Left lung (tissue), 10 donors: ENCODE data around the gene NTRK1. TPM values are rescaled to one million over a fixed set of nuclear protein-coding genes. Genes with fewer than 3 reads are reported as not detected.

Source experiments
- ATAC-seq: fragments of 200-7000 bp; cut with Tn5 transposase; one replicate; pipeline ENCODE4 v1.9.1; 2020; ENCODE audit warnings: moderate library complexity
- DNase-seq, 4 donors: peaks; one replicate each; pipeline ENCODE4 v3.0.0-alpha.2; 2013 to 2020
- H3K27ac ChIP-seq, 2 donors: fragments of 200-600 bp; sonication (generic) in 1 of 2; one replicate each; pipeline versions ENCODE4 v1.5.0 to v1.8.0; 2020 to 2021
- H3K27me3 ChIP-seq, 2 donors: fragments of 200-600 bp; sonication (generic) in 1 of 2; one replicate each; pipeline versions ENCODE4 v1.5.0 to v1.8.0; 2020 to 2021
- H3K36me3 ChIP-seq, 2 donors: fragments of 200-600 bp; sonication (generic) in 1 of 2; one replicate each; pipeline versions ENCODE4 v1.5.0 to v1.8.0; 2020 to 2021
- H3K4me1 ChIP-seq, 2 donors: fragments of 200-600 bp; one replicate each; pipeline ENCODE4 v1.8.0; 2021
- H3K4me3 ChIP-seq, 2 donors: fragments of 200-600 bp; sonication (generic) in 1 of 2; one replicate each; pipeline versions ENCODE4 v1.5.0 to v1.8.0; 2020 to 2021; ENCODE audit warnings: mild to moderate bottlenecking in 1 of 2
- H3K9me3 ChIP-seq, 2 donors: fragments of 200-600 bp; sonication (generic) in 1 of 2; one replicate each; pipeline versions ENCODE4 v1.5.0 to v1.8.0; 2020 to 2021
- CTCF ChIP-seq, 2 donors: fragments of 200-600 bp; sonication (generic) in 1 of 2; IDR thresholded peaks; one replicate each; pipeline versions ENCODE4 v1.5.0 to v1.8.0; 2021; ENCODE audit warnings: antibody characterized with exemption in 2 of 2
- intact Hi-C, 2 donors: fragments of 100-400 bp; cut with DNase I; formaldehyde crosslinking; loops; one replicate each; pipeline versions ENCODE4 v1.11.2 to v1.14.2; 2022
- polyA plus RNA-seq, 6 donors: library from polyadenylated mRNA; unstranded; fragments of 120-200 nt; gene quantifications; one replicate each; pipeline ENCODE4 v1.2.1, GENCODE V29; 2013; ENCODE audit not compliant: insufficient read length in 6 of 6
- total RNA-seq, 2 donors: library from RNA; stranded (reverse); fragmentation: NEBNext Ultra II Directional; extraction: Animal tissue kit (Norgen Biotek cat#: 25700); gene quantifications; one replicate each; pipeline ENCODE4 v1.2.1, GENCODE V29; 2021
- donor health status: DM: no; HTN: yes; CAD: no.
- donor health status: DM: no; HTN: no; CAD: no.

NTRK1 gene
- total and polyA plus RNA-seq, 8 donors = 0.15 to 0.97 (median 0.34) TPM; not detected in 1

- intact Hi-C loops = no loop called here
- DNase-seq (no peak), ATAC-seq (no peak)
- H3K36me3 ChIP-seq = no peaks in the 10 kb centered on the region
- peaks cover 12 to 66% of the 10 kb centered on the region in 2 donors for H3K27me3 ChIP-seq
- no peak for TF ChIP-seq CTCF (IDR thresholded peaks at IDR 0.05)
- peaks cover 0 to 5% of the 10 kb centered on the region in 2 donors for H3K4me1 ChIP-seq
- H3K27ac ChIP-seq = no peak overlapping the region
- no peaks in the 10 kb centered on the region for H3K9me3 ChIP-seq
- H3K4me3 ChIP-seq = no peak overlapping the region
Observed at GRCh38 chr1:156851779-156852417, 8.8 kb upstream of the NTRK1 start.

- Histone ChIP-seq H3K4me1 (peaks cover 0 to 5% of the 10 kb centered on the region in 2 donors), H3K9me3 (no peaks in the 10 kb centered on the region), H3K4me3 (no peak overlapping the region), H3K36me3 (no peaks in the 10 kb centered on the region), H3K27ac (no peak overlapping the region), H3K27me3 (peaks cover 12 to 66% of the 10 kb centered on the region in 2 donors)
- intact Hi-C loops = no loop called here
- DNase-seq = peak in 1 of 4 donors; percentile 39
- peak; percentile 23 for ATAC-seq
- no peak for TF ChIP-seq CTCF (IDR thresholded peaks at IDR 0.05)
Observed at GRCh38 chr1:156852418-156852874, 8.2 kb upstream of the NTRK1 start.

DNA sequence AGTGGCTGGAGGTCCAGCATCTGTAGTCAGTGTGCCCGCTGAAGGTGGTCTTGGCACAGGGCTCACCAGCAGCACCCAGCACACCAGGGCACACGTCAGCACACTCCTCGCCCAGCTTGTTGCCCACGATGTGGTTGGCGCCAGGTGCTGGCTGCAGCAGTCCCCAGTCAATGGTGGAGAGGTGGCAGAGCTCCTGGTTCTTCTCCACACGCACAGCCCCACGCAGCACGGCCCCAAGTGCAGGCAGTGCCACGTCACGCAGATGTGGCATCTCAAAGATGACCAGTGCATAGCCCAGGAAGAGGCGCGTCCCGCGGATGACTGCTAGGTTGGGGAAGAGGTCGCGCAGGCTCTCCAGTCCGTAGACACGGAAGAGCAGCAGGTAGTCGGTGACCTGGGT is 6.9 kb upstream of the NTRK1 start:
- H3K36me3 ChIP-seq = no peaks in the 10 kb centered on the region
- ATAC-seq = no peak
- H3K27me3 ChIP-seq = peaks cover 16 to 66% of the 10 kb centered on the region in 2 donors
- peaks cover 0 to 3% of the 10 kb centered on the region in 2 donors for H3K4me1 ChIP-seq
- TF ChIP-seq CTCF (IDR thresholded peaks at IDR 0.05) = no peak
- H3K9me3 ChIP-seq = no peaks in the 10 kb centered on the region
- no peak for DNase-seq
- no peak overlapping the region for H3K27ac ChIP-seq
- intact Hi-C loops = no loop called here
- no peak overlapping the region for H3K4me3 ChIP-seq

- Histone ChIP-seq H3K9me3 (no peaks in the 10 kb centered on the region), H3K36me3 (no peaks in the 10 kb centered on the region), H3K4me3 (no peak overlapping the region), H3K4me1 (peaks cover 0 to 6% of the 10 kb centered on the region in 2 donors), H3K27ac (no peak overlapping the region), H3K27me3 (peaks cover 20 to 66% of the 10 kb centered on the region in 2 donors)
- ATAC-seq (no peak), DNase-seq (no peak)
- intact Hi-C loops = no loop called here
- TF ChIP-seq CTCF (IDR thresholded peaks at IDR 0.05) = no peak
Observed at GRCh38 chr1:156854634-156855033, 6.0 kb upstream of the NTRK1 start.

DNA sequence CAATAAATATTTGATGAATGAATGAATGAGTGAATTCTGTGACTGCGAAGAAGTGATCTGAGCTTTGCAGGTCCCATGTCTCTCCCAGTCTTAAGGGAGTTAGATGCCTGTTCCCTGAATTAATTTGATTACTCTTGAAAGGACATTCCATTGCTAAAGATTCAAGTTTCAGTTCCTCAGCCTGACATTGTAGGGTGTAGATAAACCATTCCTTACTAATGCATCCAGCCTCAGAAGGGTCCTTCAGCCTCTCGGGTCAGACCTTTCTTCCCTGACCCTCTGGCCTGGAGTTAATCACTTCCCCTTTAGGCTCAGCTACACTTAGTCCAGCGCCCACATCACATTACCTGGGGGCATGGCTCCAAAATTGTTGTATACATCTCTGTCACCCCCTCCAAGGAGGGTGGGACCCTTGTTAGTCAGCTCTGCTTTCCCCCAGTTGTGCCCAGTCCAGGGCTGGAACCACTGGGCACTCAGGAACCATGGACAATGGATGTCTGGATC is 4.3 kb upstream of the NTRK1 start:
- H3K36me3 ChIP-seq = no peaks in the 10 kb centered on the region
- ATAC-seq = no peak
- H3K4me3 ChIP-seq = no peak overlapping the region
- TF ChIP-seq CTCF (IDR thresholded peaks at IDR 0.05) = no peak
- peaks cover 15 to 23% of the 10 kb centered on the region in 2 donors for H3K4me1 ChIP-seq
- H3K9me3 ChIP-seq = no peaks in the 10 kb centered on the region
- intact Hi-C loops = no loop called here
- H3K27me3 ChIP-seq = peaks cover 37 to 69% of the 10 kb centered on the region in 2 donors
- no peak overlapping the region for H3K27ac ChIP-seq
- DNase-seq = no peak
